B cell (primary cell): ENCODE measurements around the gene CRAMP1. TPM values are rescaled to one million over a fixed set of nuclear protein-coding genes. Genes with fewer than 3 reads are reported as not detected.

Experiments used
- ATAC-seq: fragments of 200-7000 bp; cut with Tn5 transposase; one replicate; pipeline ENCODE4 v1.10.0; 2021; ENCODE audit warnings: low read depth, mild to moderate bottlenecking, moderate number of reproducible peaks, moderate library complexity
- CTCF ChIA-PET: fragments of 350-600 bp; sonication (Branson Sonifier 250); formaldehyde crosslinking; loops from one replicate; lab custom pipeline; 2021; ENCODE audit warnings: antibody characterized with exemption, inconsistent platforms; lab: Charles Lee
- POLR2A ChIA-PET: fragments of 350-600 bp; sonication (Branson Sonifier 250); formaldehyde crosslinking; loops from one replicate; lab custom pipeline; 2021; ENCODE audit warnings: antibody characterized with exemption; lab: Charles Lee
- DNase-seq: peaks from one replicate; pipeline ENCODE4 v3.0.0; 2013
- H2AFZ ChIP-seq: 2 replicates; pipeline ENCODE4 v1.6.1; 2012; ENCODE audit warnings: mild to moderate bottlenecking, low read depth, low read length; ENCODE audit not compliant: insufficient read depth, poor library complexity, severe bottlenecking
- H3K27ac ChIP-seq, 2 donors: 1 replicate in 1 of 2; 2 replicates in 1 of 2; pipeline ENCODE4 v1.5.1; 2012 to 2013; ENCODE audit warnings: low read length in 2 of 2, mild to moderate bottlenecking in 2 of 2, moderate library complexity in 1 of 2
- H3K27me3 ChIP-seq, 4 experiments: fragments of 200-600 bp in 1 of 4; sonication (generic) in 1 of 4; replicated peaks in 1 of 4; 1 replicate in 2 of 4; 2 replicates in 2 of 4; pipeline versions ENCODE4 v1.6.1 to v1.7.0; 2013 to 2016; ENCODE audit warnings: low read length in 3 of 4, mild to moderate bottlenecking in 2 of 4, mixed read lengths in 1 of 4, moderate library complexity in 1 of 4; ENCODE audit not compliant: insufficient read depth in 4 of 4, control insufficient read depth in 3 of 4; ENCODE audit errors: control extremely low read depth in 1 of 4
- H3K36me3 ChIP-seq, 2 experiments: replicated peaks in 1 of 2; 1 replicate in 1 of 2; 2 replicates in 1 of 2; pipeline versions ENCODE4 v1.6.1 to v1.7.1; 2013; ENCODE audit warnings: low read length in 1 of 2; ENCODE audit not compliant: insufficient read depth in 2 of 2, control insufficient read depth in 1 of 2; ENCODE audit errors: control extremely low read depth in 1 of 2, extremely low read depth in 1 of 2
- H3K4me1 ChIP-seq, 2 donors: fragments of 200-600 bp in 1 of 2; sonication (generic) in 1 of 2; 1 replicate in 1 of 2; 2 replicates in 1 of 2; pipeline versions ENCODE4 v1.5.1 to v1.6.1; 2013 to 2017; ENCODE audit warnings: low read length in 2 of 2; ENCODE audit not compliant: control insufficient read depth in 2 of 2, insufficient read depth in 2 of 2
- H3K4me2 ChIP-seq: replicated peaks from 2 replicates; pipeline ENCODE3; 2012; ENCODE audit warnings: mild to moderate bottlenecking, low read depth, low read length; ENCODE audit not compliant: poor library complexity, severe bottlenecking
- H3K4me3 ChIP-seq, 5 experiments: fragments of 200-600 bp in 1 of 5; sonication (generic) in 1 of 5; 1 replicate in 3 of 5; 2 replicates in 2 of 5; pipeline versions ENCODE4 v1.5.1 to v1.7.0; 2011 to 2016; ENCODE audit warnings: low read length in 4 of 5, mild to moderate bottlenecking in 4 of 5, low read depth in 2 of 5, control low read depth in 1 of 5, moderate library complexity in 1 of 5; ENCODE audit not compliant: insufficient read depth in 1 of 5; ENCODE audit errors: control extremely low read depth in 1 of 5, extremely low read depth in 1 of 5
- H3K79me2 ChIP-seq: fragments of 200-600 bp; sonication (generic); one replicate; pipeline ENCODE4 v1.6.0; 2016; ENCODE audit warnings: low read length; ENCODE audit not compliant: control insufficient read depth, insufficient read depth
- H3K9ac ChIP-seq: fragments of 200-600 bp; sonication (generic); 2 replicates; pipeline ENCODE4 v1.6.1; 2017; ENCODE audit warnings: mild to moderate bottlenecking, low read length, moderate library complexity
- H3K9me3 ChIP-seq, 3 donors: one replicate each; pipeline versions ENCODE4 v1.6.1 to v1.7.1; 2013; ENCODE audit warnings: low read length in 2 of 3; ENCODE audit not compliant: control insufficient read depth in 2 of 3, insufficient read depth in 1 of 3; ENCODE audit errors: control extremely low read depth in 1 of 3
- H4K20me1 ChIP-seq: 2 replicates; pipeline ENCODE4 v1.6.0; 2012; ENCODE audit warnings: mild to moderate bottlenecking, low read length; ENCODE audit not compliant: insufficient read depth, control insufficient read depth, poor library complexity, severe bottlenecking
- H3K27ac Mint-ChIP-seq: one replicate; pipeline ENCODE4 v1.8.0; 2021; ENCODE audit warnings: mixed read lengths
- H3K27me3 Mint-ChIP-seq: one replicate; pipeline ENCODE4 v1.8.0; 2021; ENCODE audit warnings: mixed read lengths
- H3K4me1 Mint-ChIP-seq: one replicate; pipeline ENCODE4 v1.8.0; 2021; ENCODE audit warnings: mixed read lengths
- H3K4me3 Mint-ChIP-seq: one replicate; pipeline ENCODE4 v1.8.0; 2021; ENCODE audit warnings: mixed read lengths
- H3K9me3 Mint-ChIP-seq: one replicate; pipeline ENCODE4 v1.8.0; 2022; ENCODE audit warnings: mixed read lengths; ENCODE audit not compliant: insufficient read depth
- CTCF ChIP-seq: fragments of 200-600 bp; IDR thresholded peaks from one replicate; pipeline ENCODE4 v1.8.0; 2022; ENCODE audit warnings: antibody characterized with exemption, mild to moderate bottlenecking
- EZH2 ChIP-seq: IDR thresholded peaks from 2 replicates; pipeline ENCODE4 v1.6.1; 2012; ENCODE audit warnings: borderline replicate concordance, low read depth, mild to moderate bottlenecking, moderate library complexity, low read length; ENCODE audit not compliant: insufficient read depth, poor library complexity, severe bottlenecking
- WGBS: methylation state at CpG from one replicate; pipeline ENCODE4 v1.1.5; 2013; ENCODE audit warnings: missing lambda C conversion rate; ENCODE audit not compliant: insufficient coverage; 5-methylcytosine and 5-hydroxymethylcytosine counted together
- intact Hi-C: fragments of 100-400 bp; cut with micrococcal nuclease; formaldehyde crosslinking; loops from one replicate; pipeline ENCODE4 v1.10.0; 2022
- polyA plus RNA-seq: library from polyadenylated mRNA; depleted of rRNA; stranded (reverse); fragments of >200 nt; gene quantifications from 2 replicates; pipeline ENCODE4 v1.2.3, GENCODE V29; 2012
- total RNA-seq, 2 donors: library from RNA; stranded (reverse); fragments of 120-200 nt in 1 of 2; gene quantifications; 1 replicate in 1 of 2; 2 replicates in 1 of 2; pipeline versions ENCODE4 v1.2.3 to v1.2.4, GENCODE V29; 2013 to 2022

The CRAMP1 gene
- total and polyA plus RNA-seq, 2 donors (not counting 1 experiment from before 2014, with no cell fraction given) = 21.0 to 33.9 TPM

- WGBS = 96% methylated on average over 12 of the region's 12 CpGs
- intact Hi-C loops = no loop called here
- Mint-ChIP-seq H3K27ac (no peak overlapping the region), H3K9me3 (no peaks in the 10 kb centered on the region), H3K27me3 (no peaks in the 10 kb centered on the region), H3K4me3 (no peak overlapping the region), H3K4me1 (peaks cover 23% of the 10 kb centered on the region)
- DNase-seq (no peak), ATAC-seq (no peak)
- Histone ChIP-seq H3K9me3 (no peaks in the 10 kb centered on the region), H3K79me2 (peaks cover 22% of the 10 kb centered on the region), H3K4me3 (no peak overlapping the region), H2AFZ (no peak overlapping the region), H3K4me1 (peaks cover 20 to 31% of the 10 kb centered on the region in 2 donors), H3K9ac (no peak overlapping the region), H4K20me1 (peaks cover 6% of the 10 kb centered on the region), H3K36me3 (peaks cover 2 to 49% of the 10 kb centered on the region in 2 experiments), H3K27ac (no peak overlapping the region), H3K4me2 (no peak overlapping the region), H3K27me3 (no peaks in the 10 kb centered on the region)
- TF ChIP-seq CTCF (no peak), EZH2 (no peak)
- CTCF ChIA-PET = no interaction called here
- POLR2A ChIA-PET = no interaction called here
These were observed 39.2 kb downstream of the CRAMP1 start for GRCh38 chr16:1651094-1651973.

- WGBS = 100% methylated on average over 1 of the region's 1 CpG
- ChIA-PET CTCF (interaction anchor here (1.2 kb wide), 1 partner anchor 405 kb away, joined by 3 read pairs; no protein-coding TSS in a partner anchor), POLR2A (no interaction called here)
- DNase-seq (no peak), ATAC-seq (no peak)
- H3K27ac ChIP-seq = no peak overlapping the region
- peaks cover 6% of the 10 kb centered on the region for H4K20me1 ChIP-seq
- H3K4me2 ChIP-seq = no peak overlapping the region
- Mint-ChIP-seq H3K27ac (no peak overlapping the region), H3K4me3 (no peak overlapping the region), H3K27me3 (no peaks in the 10 kb centered on the region), H3K9me3 (no peaks in the 10 kb centered on the region), H3K4me1 (peaks cover 19% of the 10 kb centered on the region)
- peaks cover 2 to 49% of the 10 kb centered on the region in 2 experiments for H3K36me3 ChIP-seq
- H3K79me2 ChIP-seq = peaks cover 25% of the 10 kb centered on the region
- peaks cover 19 to 25% of the 10 kb centered on the region in 2 donors for H3K4me1 ChIP-seq
- TF ChIP-seq CTCF (no peak), EZH2 (no peak)
- no peak overlapping the region for H2AFZ ChIP-seq
- H3K27me3 ChIP-seq = no peaks in the 10 kb centered on the region
- no peak overlapping the region for H3K4me3 ChIP-seq
- H3K9me3 ChIP-seq = no peaks in the 10 kb centered on the region
- no peak overlapping the region for H3K9ac ChIP-seq
- intact Hi-C loops = no loop called here
These were observed 39.8 kb downstream of the CRAMP1 start for GRCh38 chr16:1651974-1652312.
